Measurements from ENCODE around the gene KMT5B.

Gene KMT5B

DNA sequence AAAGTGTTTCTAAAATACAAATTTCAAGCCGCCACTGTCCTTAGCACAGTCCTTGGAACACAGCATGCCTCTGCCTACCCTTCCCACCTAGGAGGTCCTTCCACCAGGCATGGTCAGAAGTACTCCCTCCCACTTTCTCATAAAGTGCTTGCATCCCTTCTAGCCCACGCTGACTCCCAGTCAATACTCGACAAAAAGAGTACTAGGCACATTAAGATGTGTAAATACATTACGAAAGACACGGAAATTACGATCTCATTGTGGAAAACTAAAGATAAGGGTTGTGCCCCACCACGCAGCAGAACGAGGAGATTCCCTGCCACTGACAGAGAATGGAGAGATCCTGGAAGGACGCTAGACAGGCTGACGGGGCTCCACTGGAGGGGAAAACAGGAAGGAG lies 105.4 kb downstream of the KMT5B start (continued):
- peak; percentile 8; the same call in 1 of the 2 replicates for TF ChIP-seq PRDM1 (tag by site-specific recombination; IDR thresholded peaks at IDR 0.05)
- TF ChIP-seq, protein P1, sequence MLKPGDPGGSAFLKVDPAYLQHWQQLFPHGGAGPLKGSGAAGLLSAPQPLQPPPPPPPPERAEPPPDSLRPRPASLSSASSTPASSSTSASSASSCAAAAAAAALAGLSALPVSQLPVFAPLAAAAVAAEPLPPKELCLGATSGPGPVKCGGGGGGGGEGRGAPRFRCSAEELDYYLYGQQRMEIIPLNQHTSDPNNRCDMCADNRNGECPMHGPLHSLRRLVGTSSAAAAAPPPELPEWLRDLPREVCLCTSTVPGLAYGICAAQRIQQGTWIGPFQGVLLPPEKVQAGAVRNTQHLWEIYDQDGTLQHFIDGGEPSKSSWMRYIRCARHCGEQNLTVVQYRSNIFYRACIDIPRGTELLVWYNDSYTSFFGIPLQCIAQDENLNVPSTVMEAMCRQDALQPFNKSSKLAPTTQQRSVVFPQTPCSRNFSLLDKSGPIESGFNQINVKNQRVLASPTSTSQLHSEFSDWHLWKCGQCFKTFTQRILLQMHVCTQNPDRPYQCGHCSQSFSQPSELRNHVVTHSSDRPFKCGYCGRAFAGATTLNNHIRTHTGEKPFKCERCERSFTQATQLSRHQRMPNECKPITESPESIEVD (tag by site-specific recombination; IDR thresholded peaks at IDR 0.05) = peak; percentile 50; the same call in 1 of the 2 replicates
- TF ChIP-seq, protein P2, sequence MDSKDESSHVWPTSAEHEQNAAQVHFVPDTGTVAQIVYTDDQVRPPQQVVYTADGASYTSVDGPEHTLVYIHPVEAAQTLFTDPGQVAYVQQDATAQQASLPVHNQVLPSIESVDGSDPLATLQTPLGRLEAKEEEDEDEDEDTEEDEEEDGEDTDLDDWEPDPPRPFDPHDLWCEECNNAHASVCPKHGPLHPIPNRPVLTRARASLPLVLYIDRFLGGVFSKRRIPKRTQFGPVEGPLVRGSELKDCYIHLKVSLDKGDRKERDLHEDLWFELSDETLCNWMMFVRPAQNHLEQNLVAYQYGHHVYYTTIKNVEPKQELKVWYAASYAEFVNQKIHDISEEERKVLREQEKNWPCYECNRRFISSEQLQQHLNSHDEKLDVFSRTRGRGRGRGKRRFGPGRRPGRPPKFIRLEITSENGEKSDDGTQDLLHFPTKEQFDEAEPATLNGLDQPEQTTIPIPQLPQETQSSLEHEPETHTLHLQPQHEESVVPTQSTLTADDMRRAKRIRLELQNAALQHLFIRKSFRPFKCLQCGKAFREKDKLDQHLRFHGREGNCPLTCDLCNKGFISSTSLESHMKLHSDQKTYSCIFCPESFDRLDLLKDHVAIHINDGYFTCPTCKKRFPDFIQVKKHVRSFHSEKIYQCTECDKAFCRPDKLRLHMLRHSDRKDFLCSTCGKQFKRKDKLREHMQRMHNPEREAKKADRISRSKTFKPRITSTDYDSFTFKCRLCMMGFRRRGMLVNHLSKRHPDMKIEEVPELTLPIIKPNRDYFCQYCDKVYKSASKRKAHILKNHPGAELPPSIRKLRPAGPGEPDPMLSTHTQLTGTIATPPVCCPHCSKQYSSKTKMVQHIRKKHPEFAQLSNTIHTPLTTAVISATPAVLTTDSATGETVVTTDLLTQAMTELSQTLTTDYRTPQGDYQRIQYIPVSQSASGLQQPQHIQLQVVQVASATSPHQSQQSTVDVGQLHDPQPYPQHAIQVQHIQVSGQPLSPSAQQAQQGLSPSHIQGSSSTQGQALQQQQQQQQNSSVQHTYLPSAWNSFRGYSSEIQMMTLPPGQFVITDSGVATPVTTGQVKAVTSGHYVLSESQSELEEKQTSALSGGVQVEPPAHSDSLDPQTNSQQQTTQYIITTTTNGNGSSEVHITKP (tag by site-specific recombination; IDR thresholded peaks at IDR 0.05) = peak; percentile 41; the same call in 1 of the 2 replicates

DNA sequence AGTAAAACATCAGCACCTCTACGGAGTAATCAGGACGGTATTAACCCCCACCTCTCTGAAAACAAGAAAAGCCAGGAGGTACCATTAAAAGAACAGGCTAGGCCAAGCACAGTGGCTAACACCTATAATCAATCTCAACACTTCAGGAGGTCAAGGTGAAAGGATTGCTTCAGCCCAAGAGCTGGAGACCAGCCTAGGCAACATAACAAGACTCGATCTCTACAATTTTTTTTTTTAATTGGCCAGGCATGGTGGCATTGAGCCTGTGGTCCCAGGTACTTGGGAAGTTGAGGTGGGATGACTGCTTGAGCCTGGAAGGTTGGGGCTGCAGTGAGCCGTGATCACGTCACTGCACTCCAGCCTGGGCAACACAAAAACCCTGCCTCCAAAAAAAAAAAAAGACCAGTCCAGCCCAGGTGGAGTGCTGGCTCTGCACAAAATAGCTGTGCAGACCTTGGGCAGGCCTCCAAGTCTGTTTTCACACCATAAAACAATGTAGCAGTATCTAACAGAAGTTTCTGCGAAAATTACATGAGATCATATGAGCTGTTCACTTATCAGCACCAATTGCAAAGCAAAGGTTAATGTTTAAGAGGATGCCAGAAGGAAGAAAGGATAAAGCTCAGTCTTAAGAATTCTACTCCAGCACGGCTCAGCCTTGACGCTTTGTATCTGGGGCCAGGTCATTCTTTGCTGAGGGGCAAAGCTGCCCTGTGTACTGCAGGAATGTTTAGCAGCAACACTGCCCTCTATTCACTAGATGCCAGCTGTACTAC lies 106.7 kb downstream of the KMT5B start:
- no peak overlapping the region for H3K4me3 ChIP-seq (ENCODE audit: low read depth, low read length)
- H3K9me3 ChIP-seq (ENCODE audit: control insufficient read depth, insufficient read depth, low read depth, low read length) = no peaks in the 10 kb centered on the region
- H3K4me1 ChIP-seq (ENCODE audit: control insufficient read depth, insufficient read depth, low read length) = peaks cover 5% of the 10 kb centered on the region; the same call in 1 of the 2 replicates
- peaks cover 0 to 2% of the 10 kb centered on the region in 2 experiments; a peak in 1 of 3 replicates for H3K36me3 ChIP-seq (ENCODE audit: control insufficient read depth in 2 of 2, insufficient read depth in 1 of 2, low read length in 2 of 2)
- CTCF ChIA-PET = interaction anchor here (0.6 to 0.9 kb wide), 4 partner anchors 18 to 763 kb away, joined by 3 to 4 read pairs (median 3); no protein-coding TSS in a partner anchor
- H3K27ac ChIP-seq (ENCODE audit: extremely low read depth, low read depth, low read length) = 0 out of 2 replicates have a peak overlapping the region, but pooled peaks have one; percentile 13
- POLR2A ChIA-PET = interaction anchor here (0.5 to 0.9 kb wide), 2 partner anchors 14 to 18 kb away, joined by 3 to 7 read pairs; no protein-coding TSS in a partner anchor
- TF ChIP-seq ZNF776 (tag by site-specific recombination; IDR thresholded peaks at IDR 0.05; ENCODE audit: borderline replicate concordance) (no peak), ZNF664 (tag by site-specific recombination; IDR thresholded peaks at IDR 0.05) (peak; percentile 100), ZNF366 (tag by site-specific recombination; conservative IDR thresholded peaks at IDR 0.05) (0 out of 2 replicates have a peak, but pooled peaks have one; percentile 18), ZBTB17 (tag by site-specific recombination; IDR thresholded peaks at IDR 0.05) (peak; percentile 71; the same call in 1 of the 2 replicates), ZNF19 (tag by site-specific recombination; IDR thresholded peaks at IDR 0.05; ENCODE audit: low read depth) (no peak), ZNF830 (tag by site-specific recombination; IDR thresholded peaks at IDR 0.05; ENCODE audit: low read depth) (no peak), ZNF510 (tag by site-specific recombination; IDR thresholded peaks at IDR 0.05; ENCODE audit: insufficient replicate concordance) (no peak), ZNF600 (tag by site-specific recombination; IDR thresholded peaks at IDR 0.05) (peak; percentile 93), MZF1 (tag by site-specific recombination; IDR thresholded peaks at IDR 0.05; ENCODE audit: borderline replicate concordance) (no peak), ZNF629 (tag by site-specific recombination; IDR thresholded peaks at IDR 0.05) (peak; percentile 54), ZFP3 (tag by site-specific recombination; IDR thresholded peaks at IDR 0.05; ENCODE audit: low read depth) (no peak), ZNF132 (tag by site-specific recombination; IDR thresholded peaks at IDR 0.05; ENCODE audit: borderline replicate concordance) (no peak), SETDB1 (IDR thresholded peaks at IDR 0.05; ENCODE audit: insufficient read length, low read length) (no peak), ZNF292 (tag by site-specific recombination; IDR thresholded peaks at IDR 0.05; ENCODE audit: borderline replicate concordance, low read depth) (no peak), ZNF571 (tag by site-specific recombination; IDR thresholded peaks at IDR 0.05) (no peak), ZNF350 (tag by site-specific recombination; IDR thresholded peaks at IDR 0.05) (no peak), ZNF248 (tag by site-specific recombination; IDR thresholded peaks at IDR 0.05) (no peak), ZBTB1 (tag by site-specific recombination; IDR thresholded peaks at IDR 0.05) (no peak), YY1 (tag by site-specific recombination; IDR thresholded peaks at IDR 0.05) (no peak)
- TF ChIP-seq, protein P1 (tag by site-specific recombination; IDR thresholded peaks at IDR 0.05) = peak; percentile 53
- TF ChIP-seq, protein P3, sequence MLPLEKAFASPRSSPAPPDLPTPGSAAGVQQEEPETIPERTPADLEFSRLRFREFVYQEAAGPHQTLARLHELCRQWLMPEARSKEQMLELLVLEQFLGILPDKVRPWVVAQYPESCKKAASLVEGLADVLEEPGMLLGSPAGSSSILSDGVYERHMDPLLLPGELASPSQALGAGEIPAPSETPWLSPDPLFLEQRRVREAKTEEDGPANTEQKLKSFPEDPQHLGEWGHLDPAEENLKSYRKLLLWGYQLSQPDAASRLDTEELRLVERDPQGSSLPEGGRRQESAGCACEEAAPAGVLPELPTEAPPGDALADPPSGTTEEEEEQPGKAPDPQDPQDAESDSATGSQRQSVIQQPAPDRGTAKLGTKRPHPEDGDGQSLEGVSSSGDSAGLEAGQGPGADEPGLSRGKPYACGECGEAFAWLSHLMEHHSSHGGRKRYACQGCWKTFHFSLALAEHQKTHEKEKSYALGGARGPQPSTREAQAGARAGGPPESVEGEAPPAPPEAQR (tag by site-specific recombination; IDR thresholded peaks at IDR 0.05) = no peak
- TF ChIP-seq, protein P4, sequence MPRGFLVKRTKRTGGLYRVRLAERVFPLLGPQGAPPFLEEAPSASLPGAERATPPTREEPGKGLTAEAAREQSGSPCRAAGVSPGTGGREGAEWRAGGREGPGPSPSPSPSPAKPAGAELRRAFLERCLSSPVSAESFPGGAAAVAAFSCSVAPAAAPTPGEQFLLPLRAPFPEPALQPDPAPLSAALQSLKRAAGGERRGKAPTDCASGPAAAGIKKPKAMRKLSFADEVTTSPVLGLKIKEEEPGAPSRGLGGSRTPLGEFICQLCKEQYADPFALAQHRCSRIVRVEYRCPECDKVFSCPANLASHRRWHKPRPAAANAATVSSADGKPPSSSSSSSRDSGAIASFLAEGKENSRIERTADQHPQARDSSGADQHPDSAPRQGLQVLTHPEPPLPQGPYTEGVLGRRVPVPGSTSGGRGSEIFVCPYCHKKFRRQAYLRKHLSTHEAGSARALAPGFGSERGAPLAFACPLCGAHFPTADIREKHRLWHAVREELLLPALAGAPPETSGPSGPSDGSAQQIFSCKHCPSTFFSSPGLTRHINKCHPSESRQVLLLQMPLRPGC (tag by site-specific recombination; IDR thresholded peaks at IDR 0.05) = no peak

Data from HEK293 (cell line).